ENCODE results near the gene FHIP2A.

DNA sequence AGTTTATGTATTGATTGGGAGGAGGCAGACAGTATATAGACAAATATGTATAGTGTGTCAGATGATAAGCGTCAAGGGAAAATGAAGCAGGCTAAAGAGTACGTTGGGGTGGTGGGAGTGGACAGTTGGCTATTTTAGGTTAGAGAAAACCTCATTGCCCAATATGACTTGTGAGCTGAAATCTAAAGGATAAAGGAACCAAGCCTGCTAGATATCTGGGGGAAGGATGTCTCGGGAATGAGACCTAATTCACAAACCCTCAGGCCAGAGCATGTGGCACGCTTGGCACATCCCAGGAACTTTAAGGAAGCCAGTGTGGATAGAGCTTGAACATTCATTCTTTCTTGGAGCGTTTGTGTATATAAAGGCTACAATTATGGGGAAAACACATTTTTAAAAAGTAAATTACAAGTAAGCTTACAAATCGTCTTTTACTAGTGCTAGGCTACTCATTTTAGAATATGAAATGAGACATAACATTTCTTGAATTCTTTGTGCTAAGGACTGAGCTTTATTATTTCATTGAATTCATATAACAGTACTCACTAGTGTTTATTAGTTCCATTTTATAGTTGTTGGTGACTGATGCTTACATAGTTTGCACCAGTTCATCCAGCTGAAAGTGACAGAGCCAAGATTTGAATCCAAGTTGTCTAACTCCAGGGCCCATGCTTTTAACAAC is 9.7 kb downstream of the FHIP2A start:
- TF ChIP-seq SUZ12 (IDR thresholded peaks at IDR 0.05; ENCODE audit: extremely low read depth, insufficient read depth, insufficient read length) (no peak), YY1 (IDR thresholded peaks at IDR 0.05; ENCODE audit: insufficient read depth, insufficient read length) (no peak), ZNF274 (IDR thresholded peaks at IDR 0.05; ENCODE audit: low read depth, low read length) (no peak)

Data from NT2/D1 (cell line).